Amniotic epithelial cell (primary cell): Measurements from ENCODE around the gene S100A13.
"Not testable (repeated sequence)": the region's sequence is repeated elsewhere in the genome, so short reads cannot be mapped to it uniquely, and the experiment has no call there.

Experiments used
- DNase-seq: peaks from one replicate; pipeline ENCODE4 v3.0.0-alpha.2; 2010; ENCODE audit warnings: low read depth

The S100A13 gene

DNA sequence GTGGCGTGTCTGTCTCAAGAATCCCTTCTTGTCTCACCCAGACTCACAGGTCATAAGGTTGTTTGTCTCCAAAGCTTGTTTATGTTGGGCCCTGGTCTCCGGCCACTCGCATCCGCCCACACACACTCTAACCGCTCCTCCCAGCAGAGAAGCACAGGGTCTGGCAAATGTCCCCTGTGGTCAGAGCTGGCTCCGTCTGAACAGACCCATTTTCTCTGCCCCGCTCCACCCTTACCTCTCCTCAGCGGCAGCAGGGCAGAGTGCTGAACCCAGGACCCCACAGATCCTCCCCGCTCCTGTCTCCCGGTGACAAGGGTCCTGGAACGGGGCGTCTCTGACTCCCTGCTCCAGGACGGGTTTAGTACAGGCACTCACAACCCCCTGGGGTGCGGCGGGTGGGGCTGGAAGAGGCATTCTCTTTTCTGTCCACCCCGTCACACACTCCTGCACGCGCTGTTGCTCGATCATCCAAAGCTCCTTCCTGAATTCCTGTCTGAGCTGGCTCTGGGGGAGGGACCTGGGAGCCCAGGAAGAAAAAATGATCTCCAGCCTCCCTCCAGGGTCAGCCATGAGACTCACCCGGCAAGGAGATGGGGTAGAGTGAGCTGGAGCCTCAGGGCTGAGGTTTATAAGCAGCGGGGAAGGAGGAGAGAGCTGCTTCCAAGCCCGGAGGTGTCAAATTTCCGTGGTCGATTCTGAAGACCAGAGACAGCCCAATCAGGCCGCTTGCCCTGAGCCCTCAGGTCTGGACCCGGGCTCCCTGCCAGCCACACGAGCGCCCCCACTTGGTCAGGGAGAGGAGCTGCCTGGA lies at the start of gene S100A13:
Gene S100A13, minus strand, starts transcription at position 602 of the 811 bp plus-strand sequence. CDS start 1,033 bp downstream, outside the sequence.
- DNase-seq, result peak; percentile 96

DNA sequence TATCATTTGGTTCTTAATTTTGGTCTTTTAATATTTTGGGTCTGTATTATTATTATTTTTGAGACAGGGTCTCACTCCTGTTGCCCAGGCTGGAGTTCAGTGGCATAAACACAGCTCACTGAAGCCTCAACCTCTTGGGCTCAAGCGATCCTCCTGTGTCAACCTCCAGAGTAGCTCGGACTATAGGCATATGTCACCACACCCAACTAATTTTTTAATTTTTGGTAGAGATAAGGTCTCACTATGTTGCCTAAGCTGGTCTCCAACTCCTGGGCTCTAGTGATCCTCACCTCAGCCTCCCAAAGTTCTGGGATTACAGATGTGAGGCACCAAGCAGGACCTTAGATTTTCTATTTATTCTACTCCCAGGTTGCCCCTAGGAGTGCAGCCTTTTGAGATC lies 46.2 kb upstream of the S100A13 start:
- DNase-seq, result no peak

DNA sequence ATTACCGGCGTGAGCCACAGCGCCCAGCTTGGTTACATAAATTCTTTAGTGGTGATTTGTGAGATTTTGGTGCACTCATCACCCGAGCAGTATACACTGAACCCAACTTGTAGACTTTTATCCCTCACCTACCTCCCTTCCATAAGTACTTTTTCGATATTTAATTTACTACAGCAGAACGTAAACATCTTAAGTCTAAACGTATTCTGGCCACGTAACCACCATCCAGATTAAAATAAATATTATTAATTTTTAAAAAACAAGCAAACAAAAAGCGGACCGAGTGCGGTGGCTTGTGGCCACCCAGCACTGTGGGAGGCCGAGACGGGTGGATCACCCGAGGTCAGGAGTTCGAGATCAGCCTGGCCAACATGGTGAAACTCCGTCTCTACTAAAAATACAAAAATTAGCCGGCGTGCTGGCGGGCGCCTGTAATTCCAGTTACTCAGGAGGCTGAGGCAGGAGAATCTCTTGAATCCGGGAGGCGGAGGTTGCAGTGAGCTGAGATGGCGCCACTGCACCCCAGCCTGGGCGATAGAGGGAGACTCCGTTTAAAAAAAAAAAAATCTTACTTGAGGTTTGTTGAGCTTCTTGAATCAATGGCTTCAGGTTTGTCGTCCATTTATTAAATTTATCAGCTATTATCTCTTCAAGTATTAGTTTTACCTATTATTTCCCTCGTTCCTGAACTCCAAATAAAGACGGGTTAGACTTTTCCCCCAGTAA lies 44.5 kb upstream of the S100A13 start:
- not testable (repeated sequence) for DNase-seq

DNA sequence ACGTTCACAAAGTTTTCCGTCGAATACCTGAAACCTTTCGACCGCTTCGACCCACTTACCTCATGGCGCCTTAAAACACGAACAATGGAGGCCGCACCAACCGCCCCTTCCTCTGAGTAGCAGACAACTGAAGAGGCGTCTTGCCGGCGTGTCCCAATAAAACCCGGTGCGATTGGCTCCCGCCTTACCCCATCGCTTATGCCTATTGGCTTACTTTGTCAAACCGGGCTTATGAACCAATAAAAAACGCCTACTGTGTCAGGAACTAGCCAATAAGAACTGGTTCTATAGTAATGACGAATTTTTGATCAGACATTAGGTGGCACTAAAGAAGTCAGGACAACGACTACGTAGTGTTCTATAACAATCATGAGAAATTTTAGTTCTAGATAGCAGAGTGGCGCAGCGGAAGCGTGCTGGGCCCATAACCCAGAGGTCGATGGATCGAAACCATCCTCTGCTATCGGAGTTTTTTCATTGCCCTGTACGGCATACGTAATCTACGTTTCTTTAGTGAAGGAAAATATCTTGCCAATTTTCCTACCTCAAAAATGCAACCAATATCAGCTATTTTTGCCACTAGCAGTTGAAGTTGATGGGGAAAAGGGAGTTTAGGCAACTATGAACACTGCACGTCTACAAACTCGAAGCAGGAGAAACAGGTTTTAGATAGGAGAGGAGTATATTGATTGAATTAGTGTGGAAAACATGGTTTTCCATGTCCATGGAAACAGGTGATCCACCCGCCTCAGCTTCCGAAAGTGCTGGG lies 43.7 kb upstream of the S100A13 start, which contains the start of gene ILF2:
Gene ILF2, minus strand, starts transcription at position 135 of the 769 bp plus-strand sequence. Its CDS starts 71 bp downstream, at position 64.
- DNase-seq, result peak; percentile 100

DNA sequence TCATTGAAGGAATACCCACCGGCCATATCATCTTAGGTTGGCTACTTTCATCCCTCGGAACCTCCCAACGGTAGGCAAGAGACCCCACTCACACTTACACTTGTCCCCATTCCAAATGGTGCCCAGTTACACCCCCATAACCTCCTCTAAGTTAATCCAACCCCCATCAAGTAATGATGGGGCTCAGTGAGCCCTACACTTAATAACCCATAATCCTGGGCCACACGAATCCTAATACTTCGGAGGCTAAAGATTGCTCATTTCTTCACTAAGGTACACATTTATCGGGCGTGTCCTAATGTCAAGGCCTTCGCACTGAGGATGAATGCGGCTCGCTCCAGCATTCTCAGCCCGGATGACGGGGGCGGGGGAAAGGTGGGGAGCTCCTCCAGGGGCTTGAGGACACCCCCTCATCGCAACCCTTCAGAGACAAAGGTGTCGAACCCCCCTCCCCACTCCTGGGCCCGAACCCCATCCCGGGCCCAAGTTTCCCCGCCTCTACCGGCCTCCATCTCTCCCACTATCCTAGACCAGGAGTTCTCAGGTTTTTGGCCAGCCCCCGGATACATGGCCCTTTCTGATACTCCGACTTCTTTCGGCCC lies 43.1 kb upstream of the S100A13 start:
- no peak for DNase-seq

DNA sequence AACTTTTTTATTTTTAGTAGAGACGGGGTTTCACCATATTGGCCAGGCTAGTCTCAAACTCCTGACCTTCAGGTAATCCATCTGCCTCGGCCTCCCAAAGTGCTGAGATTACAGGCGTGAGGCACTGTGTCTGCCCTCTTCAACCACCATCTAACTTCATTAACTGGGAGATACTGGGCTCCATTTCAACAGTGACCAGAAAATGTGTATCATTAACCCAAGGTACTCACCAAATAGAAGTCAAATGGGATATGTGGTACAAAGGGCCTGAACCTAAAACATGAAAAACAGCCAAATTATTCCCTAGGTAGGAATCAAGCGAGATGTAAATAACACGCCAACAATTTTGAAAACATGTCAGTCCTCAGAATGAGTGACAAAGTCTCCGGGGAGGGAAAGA lies 42.3 kb upstream of the S100A13 start:
- no peak for DNase-seq

DNA sequence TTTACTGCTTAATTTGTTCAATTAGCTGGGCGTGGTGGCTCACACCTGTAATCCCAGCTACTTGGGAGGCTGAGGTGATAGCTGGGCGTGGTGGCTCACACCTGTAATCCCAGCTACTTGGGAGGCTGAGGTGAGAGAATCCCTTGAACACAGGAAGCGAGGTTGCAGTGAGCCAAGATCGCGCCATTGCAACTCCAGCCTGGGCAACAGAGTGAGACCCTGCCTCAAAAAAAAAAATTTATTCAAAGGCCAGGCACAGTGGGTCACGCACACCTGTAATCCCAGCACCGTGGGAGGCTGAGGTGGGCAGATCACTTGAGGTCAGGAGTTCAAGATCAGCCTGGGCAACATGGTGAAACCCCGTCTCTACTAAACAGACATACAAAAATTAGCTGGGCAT lies 41.4 kb upstream of the S100A13 start:
- DNase-seq, result not testable (repeated sequence)

DNA sequence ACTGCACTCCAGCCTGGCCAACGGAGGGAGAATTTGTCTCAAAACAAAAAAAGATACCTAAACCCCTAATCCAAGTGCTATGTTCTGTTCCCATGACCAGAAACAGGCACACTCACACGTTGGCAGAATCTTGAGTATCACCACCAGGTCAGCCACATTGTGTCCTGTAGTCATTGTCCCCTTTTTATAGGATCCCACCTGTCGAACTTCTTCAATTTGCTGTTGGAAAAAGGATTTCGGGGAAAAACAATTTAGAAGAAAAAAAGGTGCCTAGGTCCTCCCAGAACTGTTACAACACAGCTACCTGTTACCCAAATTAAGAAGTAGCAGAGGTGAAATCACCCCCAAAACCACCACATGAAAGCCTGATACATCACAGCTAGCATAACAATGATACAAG lies 40.1 kb upstream of the S100A13 start:
- no peak for DNase-seq

DNA sequence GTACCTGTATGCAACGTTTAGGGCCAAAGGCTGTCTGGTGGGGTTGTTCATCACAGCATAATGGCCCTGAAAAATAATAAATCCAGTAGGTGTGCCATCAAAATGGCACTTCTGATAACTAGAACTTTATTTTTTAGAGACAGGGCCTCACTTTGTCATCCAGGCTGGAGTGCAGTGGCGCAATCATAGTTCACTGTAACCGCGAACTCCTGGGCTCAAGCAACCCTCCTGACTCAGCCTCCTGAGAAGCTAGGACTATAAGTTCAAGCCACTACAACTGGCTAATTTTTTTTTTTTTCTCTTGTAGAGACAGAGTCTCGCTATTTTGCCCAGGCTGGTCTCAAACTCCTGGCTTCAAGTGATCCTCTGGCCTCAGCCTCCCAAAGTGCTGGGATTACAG lies 35.9 kb upstream of the S100A13 start:
- DNase-seq, result peak; percentile 86

DNA sequence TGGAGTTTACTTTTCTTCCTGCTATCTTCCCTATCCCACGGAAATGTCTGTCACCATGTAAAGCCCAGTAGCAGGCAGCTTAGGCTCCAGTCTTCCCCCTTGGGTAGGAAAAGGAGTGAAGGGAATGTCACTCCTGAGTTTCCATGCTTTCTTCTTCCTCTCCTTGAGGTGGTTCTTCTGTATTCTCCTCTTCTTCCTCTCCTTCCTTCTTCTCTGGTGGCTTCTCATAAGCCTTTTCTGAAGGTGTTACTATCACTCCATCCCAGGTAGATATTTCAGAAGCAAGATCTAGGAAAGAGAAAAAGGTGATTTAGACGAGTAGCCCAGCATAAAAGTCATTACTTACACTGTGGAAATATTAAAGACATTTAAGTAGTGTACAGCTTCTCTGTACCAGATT lies 35.0 kb upstream of the S100A13 start:
- DNase-seq, result no peak

DNA sequence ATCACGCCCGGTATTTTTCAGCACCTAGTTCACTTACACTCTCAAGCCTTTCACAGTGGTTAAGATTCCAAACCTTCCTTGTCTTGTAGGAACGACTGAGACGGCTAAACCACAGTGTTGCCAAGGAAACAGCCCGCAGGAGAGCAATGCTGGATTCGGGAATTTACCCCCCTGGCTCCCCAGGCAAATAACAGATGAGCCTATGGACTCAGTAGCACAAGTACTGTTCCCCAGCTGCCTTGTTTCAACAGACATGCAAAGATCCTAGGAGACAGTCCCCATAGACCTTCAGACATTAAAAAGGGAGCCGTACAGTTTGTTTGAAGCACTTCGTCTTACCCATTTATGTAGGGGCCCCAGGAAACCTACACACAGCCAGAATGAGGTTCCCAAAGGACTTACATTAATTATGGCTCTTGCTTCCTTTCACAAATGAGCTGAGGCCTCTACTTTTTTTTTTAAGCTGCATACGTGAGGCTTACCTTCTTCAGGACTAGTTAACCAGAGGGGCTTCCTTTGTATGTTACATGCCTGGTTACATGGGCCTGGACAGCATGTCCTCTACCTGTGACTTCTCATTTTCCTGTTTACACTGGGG lies 33.9 kb upstream of the S100A13 start:
- peak; percentile 66 for DNase-seq

DNA sequence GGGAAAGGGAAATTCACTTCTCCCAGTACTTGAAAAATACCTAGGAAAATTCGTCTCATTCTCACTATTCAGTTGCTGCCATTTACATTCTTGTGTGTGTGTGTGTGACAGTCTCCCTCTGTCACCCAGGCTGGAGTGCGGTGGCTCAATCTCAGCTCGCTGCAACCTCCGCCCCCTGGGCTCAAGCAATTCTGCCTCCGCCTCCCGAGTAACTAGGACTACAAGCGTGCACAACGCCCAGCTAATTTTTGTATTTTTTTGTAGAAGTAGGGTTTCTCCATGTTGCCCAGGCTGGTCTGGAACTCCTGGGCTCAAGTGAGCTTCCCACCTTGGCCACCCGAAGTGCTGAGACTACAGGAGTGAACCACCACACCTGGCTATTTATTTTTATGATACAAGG lies 32.4 kb upstream of the S100A13 start:
- DNase-seq, result no peak

DNA sequence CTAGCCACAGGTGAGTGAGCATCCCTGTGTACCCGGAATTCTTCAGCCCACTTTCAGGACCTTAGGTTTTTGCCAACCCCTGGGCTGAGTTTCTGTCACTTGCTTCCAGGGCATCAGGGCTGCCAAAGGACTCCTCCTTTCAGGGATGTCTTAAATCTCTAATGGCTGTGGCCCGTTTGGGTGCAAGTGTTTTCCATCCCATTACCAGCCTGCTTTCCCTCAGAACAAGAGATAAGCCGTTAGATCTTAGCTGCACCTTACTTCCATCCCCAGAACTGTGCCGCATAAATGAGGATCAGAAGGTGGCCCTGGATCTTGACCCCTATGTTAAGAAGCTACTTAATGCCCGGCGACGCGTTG lies 31.9 kb upstream of the S100A13 start:
- DNase-seq, result no peak

DNA sequence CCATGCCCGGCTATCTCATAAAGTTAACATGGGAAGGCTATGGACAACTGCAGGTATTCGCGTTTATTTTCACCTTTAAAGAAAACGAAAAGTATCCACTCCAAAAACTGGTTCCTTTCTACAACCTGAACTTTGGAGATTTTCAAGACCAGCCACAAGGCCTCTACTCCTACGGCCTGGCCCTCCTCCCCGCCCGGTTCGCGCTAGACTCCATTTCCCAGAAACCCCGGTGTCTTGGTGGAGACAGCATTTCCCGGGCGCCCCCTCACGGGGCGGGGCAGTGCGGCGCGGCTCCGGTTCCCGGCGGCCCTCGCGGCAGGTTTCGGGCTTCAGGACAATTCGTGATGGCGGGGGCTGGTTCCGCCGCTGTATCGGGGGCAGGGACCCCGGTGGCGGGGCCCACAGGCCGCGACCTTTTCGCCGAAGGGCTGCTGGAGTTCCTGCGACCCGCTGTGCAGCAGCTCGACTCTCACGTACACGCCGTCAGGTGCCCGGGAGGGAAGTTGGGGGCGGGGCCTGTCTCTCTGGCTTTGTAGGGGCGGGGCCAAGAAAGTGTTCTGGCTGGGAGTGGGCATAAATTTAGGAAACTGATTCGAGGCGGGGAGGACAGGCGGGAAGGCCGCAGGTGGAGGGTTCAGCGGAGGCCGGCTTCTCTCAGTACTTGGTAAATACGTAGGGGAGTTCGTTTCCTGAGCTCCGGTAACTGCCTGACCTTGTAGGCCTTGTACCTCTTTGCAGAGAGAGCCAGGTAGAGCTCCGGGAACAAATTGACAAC lies 31.3 kb upstream of the S100A13 start, which contains the start of gene SNAPIN:
Gene SNAPIN, plus strand, starts transcription at position 304 of the 775 bp plus-strand sequence. Its CDS starts 41 bp downstream, at position 345.
- peak; percentile 85 for DNase-seq

DNA sequence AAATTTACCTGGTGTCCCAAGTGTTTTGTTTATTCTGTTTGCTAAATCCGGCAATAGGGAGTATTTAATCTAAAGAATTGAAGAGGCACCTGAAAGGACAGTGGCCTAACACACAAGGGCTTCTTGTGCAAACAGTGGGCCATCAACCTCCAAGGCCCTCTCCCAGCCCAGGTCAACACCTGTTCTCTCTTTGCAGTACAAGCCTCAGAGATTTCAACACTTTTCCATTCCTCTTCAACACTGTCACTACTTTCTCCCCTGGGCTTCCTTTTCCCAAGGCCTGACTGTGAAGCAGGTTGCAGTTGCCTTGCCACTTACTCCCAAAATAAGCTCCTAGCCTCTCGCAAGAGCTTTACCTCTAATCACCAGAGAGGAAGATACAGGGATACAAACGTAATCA lies 28.0 kb upstream of the S100A13 start:
- DNase-seq, result no peak

DNA sequence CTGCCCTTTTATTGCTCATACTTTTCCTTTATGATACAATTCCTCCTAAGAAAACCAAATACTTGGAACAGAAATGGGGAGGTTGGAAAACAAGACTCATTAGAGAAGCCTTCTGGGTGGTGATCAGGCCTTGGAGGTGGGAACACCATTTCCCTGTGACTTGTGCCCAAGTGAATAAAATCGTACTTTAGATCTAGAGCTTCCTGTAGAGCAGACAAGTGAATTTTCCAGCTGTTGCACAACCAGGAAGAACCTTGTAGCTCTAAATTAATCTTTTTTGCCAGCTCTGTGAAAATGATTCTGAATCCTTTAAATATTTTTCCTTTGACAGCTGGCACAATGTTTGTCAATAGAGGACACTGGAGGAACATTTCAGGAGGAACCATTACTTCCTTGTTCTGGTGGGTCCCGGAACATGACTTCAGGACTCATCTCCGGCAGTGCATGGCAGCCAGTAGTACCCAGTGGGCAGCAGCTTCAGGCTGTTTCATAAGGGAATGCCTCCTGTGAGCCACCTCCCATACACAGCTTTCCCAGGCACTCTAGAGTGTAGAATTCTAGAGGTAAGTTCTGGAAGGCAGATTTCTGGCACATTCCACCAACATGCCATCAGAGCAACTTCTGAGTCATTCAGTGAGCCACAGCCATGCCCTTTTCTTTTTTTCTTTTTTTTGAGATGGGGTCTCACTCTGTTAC lies 25.6 kb upstream of the S100A13 start:
- peak; percentile 78 for DNase-seq

DNA sequence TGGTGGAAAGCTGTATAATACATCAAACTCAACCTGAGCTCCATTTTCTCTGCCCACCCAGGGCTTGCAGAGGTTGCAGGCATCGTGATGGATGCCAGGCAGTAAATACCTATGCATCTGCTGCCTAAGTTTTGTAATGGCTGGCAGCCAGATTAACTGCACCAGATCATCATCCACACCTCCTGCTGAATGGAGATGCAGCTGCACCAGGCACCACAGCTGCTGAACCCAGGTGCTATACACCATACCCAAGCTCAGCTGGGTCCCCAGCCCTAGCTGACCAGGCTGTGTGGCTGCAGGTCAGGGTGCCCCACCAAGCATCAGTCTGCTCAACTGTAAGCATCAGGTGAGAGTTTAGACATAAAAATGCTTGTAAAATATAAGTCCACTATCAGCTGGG lies 24.5 kb upstream of the S100A13 start:
- no peak for DNase-seq

DNA sequence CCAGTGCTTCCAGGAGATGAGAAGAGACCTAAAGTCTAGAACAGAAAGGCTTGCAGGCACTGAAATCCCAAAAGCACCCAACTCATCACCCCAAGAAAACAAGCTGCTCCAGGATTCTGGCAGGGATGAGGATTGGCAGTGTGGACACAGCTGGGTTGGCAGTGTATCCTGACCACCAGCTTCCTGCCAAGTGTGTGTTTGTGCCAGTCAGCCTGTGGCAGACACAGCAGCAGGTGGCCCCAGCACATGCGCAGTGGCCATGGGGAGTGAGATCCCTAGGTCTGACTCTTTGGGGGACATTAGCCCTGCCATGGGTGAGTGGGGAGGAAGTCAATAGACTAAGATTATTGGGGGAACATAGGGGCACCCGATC lies 22.5 kb upstream of the S100A13 start:
- no peak for DNase-seq

DNA sequence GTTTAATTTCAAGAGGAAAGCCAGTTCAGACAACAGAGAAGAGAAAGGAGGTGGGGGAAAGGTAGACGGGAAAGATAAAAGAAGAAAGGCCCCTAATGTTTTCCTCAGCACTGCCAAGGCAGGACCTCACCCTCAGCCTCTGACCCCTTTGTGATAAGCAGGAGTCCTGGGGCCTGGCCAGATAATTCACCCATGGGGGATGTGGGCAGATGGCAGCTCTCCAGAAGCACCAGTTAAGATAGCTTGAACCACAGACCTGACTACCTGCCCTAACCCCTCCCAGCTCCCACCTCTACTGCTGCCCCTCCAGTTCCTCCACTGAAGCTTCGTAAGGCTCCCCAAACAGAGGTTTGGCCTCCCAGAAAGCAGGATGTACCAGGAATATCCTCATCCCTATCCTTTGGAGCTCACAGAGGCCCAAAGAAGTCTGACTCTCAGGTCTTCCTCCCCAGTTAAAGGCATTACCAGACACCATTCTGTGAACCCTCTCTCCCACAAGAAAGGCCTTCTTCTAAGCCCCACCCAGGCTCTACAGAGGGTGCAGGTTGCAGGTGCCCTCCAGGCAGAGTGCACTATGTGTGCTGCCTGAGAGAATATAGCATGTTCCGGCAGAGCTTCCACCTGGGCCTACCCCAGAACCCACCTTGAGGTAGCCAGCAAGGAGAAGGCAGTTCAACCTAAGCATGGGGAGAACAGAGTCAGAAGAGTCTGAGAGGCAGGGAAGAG lies 22.0 kb upstream of the S100A13 start:
- DNase-seq, result no peak
